GM19463 (cell line): ENCODE measurements around the gene ERC2.

Source experiments
- ATAC-seq: cut with Tn5 transposase; IDR thresholded peaks from one replicate; pipeline ENCODE4 v1.9.1; 2021; ENCODE audit warnings: mild to moderate bottlenecking, moderate library complexity; ENCODE audit not compliant: unreplicated experiment

The ERC2 gene

GRCh38 chr3:56428667-56429066 lies 39.6 kb downstream of the ERC2 start:
- ATAC-seq: no peak

GRCh38 chr3:56424885-56425284 lies 43.4 kb downstream of the ERC2 start:
- no peak for ATAC-seq

GRCh38 chr3:56424336-56424735 lies 43.9 kb downstream of the ERC2 start:
- ATAC-seq: no peak

- ATAC-seq: no peak
Observed at GRCh38 chr3:56423661-56424099, 44.6 kb downstream of the ERC2 start.

DNA sequence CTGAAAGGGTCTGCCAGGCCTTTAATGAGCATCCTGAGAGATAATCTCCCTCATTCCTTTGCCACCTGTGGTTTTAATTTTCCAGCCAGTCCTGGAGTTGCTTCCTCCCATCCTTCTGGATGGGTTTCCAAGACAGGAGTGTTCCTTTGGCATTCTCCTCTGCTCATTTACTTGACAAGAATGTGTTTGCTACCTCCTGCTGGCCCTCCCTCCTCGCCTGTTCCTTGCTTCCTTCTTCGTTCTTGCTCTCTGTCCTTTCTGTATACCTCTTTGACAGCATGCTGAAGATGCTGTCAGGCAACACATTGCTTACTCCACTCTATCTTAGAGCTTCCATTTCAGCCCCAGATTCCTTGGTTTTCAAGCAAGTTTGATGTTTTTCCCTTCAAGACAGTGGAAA lies 46.0 kb downstream of the ERC2 start:
- no peak for ATAC-seq

GRCh38 chr3:56421205-56421604 lies 47.1 kb downstream of the ERC2 start:
- ATAC-seq: no peak

GRCh38 chr3:56415652-56416051 lies 52.6 kb downstream of the ERC2 start:
- no peak for ATAC-seq

DNA sequence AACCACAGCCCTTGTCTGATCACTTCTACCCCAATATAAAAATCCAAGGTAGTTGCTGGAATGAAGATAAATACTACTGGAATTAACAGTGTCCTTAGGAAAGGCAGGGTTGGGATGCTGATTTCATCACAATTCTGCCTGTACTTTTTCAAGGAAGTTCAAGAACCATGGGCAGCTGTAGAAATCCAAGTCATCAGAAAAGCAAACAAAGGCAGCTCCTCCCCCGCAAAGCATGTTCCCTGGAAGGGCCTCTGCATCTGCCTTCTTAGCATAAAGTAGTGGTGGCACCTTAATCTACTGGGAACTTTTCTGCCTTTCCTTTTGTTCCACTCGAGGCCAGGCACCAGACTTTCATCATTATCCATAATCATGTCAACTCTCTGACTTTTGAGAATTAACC lies 54.4 kb downstream of the ERC2 start:
- ATAC-seq: no peak

- no peak for ATAC-seq
Observed at GRCh38 chr3:56411166-56411565, 57.1 kb downstream of the ERC2 start.

GRCh38 chr3:56410576-56410975 lies 57.7 kb downstream of the ERC2 start:
- no peak for ATAC-seq

DNA sequence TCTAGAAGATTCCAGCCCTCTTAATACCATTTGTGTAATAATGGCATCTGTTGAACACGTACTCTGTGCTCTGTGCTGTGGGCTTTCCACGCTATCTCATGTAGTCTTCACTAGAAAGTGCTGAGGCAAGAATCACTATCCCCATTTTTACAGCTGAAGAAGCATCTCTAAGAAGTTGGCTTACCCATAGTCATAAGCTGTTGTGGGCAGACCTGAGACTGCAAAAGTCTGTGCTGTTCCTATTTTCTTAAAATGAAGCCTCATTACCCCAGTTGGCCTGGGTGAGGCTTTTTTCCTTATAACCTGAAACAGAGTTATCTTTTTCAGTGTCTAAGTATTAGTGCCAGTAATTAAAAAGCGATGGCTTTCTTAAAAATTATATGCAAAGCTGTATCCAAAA lies 58.5 kb downstream of the ERC2 start:
- ATAC-seq: no peak

GRCh38 chr3:56408761-56409196 lies 59.5 kb downstream of the ERC2 start:
- ATAC-seq: no peak

DNA sequence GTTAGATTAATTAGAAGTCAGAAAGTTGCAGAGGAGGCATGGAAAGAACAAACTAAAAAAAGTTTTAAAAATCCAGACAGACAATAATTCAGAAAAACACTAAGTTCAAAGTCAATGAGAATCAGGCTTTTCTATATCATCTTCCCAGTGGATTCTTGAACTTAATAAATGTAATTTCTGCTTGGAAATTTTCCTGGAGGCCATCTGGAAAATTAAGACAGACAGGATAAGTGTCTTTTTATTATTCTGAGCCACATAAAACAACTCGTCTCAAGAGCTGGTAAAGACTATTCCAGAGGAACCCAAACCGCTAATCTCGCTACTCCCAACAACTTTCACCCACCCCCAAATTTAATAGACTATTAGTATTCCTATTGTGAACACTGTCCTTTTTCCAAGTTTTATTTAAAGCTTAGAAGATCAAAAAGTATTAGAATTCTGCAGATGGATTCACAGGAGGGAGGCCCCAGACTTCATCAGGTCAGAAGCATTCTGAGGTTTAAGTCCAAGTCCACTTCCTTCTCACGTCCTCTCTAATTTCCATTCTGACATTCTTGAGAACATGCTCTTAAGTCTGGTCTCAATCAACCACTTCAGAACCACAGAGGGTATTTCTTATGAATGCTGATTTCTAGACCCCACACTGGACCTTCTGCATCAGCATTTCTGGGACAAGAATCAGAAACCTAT lies 61.3 kb downstream of the ERC2 start:
- no peak for ATAC-seq

DNA sequence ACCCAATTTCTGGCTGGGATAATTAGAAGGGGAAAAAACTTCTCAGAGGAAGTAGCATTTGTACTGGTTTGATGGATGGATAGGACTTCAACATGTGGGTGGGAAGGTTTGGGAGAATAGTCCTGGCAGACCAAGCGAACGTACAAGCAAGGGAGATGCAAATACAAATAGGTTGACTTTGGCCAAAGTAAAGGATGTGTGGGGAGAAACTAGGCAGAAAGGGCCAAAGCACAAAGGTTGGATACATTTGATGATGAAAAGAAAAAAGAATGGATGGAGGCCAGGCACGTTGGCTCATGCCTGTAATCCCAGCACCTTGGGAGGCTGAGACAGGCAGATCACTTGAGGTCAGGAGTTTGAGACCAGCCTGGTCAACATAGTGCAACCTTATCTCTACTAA lies 63.4 kb downstream of the ERC2 start:
- no peak for ATAC-seq

- no peak for ATAC-seq
Observed at GRCh38 chr3:56398659-56399058, 69.6 kb downstream of the ERC2 start.

GRCh38 chr3:56397798-56398197 lies 70.5 kb downstream of the ERC2 start:
- no peak for ATAC-seq

GRCh38 chr3:56389183-56389830 lies 79.0 kb downstream of the ERC2 start:
- no peak for ATAC-seq

- no peak for ATAC-seq
Observed at GRCh38 chr3:56383092-56383491, 85.2 kb downstream of the ERC2 start.

DNA sequence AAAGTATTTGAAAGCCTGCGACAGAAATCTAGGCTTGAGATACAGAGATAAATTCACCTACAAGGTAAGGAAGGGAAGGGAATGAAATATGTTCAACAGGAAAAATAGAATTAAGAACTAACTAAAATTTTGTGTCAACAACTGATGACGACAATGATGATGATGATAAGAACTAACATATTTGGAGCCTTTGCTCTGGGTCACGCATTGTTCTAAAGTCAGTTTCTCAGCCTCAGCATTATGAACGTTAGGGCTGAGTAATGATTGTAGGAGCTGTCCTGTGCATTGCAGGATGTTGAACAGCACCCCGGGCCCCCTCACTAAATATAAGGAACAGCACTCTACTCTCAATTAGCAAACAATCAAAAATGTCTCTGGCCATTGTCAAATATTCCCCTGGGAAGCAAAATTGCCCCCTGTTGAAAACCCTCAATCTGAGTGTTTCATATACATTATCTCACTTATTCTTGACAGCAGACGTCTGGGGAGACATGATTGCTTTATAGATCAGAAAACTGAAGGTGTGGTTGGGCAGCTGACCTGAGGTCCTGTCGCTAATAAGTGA lies 88.5 kb downstream of the ERC2 start:
- ATAC-seq: no peak

DNA sequence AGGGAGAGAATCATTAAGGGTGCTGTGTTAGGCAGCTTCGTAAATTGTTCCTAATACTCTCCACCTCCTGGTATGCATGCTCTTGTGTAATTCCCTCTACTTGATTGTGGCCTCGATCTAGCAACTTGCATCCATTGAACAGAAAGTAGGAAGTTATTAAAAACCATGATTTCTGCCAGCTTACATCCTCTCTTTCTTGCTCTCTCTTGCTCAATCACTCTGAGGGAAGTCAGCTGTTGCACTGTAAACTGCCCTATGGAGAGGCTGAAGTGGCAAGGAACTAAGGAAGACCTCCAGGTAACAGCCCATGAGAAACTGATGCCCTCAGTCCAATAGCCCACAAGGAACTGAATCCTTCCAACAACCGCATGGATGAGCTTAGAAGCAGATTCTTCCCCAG lies 92.6 kb downstream of the ERC2 start:
- ATAC-seq: no peak

- ATAC-seq: no peak
Observed at GRCh38 chr3:56373386-56373785, 94.9 kb downstream of the ERC2 start.

DNA sequence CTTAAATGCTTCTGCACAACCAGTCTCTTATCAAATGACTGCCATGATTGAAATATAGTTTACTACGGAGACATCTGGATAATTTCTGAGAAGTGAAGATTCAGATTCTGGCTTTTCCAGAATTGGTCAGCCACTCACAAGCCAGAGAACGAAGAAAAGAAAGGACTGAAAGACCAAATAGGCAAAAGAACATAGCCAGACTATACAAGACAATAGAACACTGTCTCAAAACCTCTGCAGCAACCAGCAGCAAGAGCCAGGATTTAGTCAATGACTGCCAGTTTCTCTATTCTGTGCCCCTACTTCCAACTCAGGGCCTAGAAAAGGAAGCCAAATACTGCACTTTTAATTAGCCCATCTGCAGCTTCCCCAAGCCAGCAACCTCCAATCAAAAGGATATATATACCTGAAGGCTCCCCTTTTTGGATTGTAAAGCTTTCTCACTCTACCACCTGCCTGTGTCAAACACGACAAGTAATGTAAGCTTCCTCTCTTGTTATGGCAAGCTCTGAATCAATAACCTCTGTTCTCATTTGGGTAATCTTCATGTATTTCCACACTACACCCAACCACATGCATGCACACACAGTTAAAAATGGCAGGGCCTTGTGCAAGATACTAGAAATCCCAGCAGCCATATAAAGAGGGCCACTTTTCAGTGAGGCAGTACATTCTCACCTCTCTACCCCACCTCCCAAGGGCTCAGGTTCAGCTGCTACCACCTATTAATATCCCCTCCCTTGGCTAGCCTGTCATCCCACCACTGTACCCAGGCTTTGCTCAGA lies 97.1 kb downstream of the ERC2 start:
- ATAC-seq: no peak
